GM21526 (cell line): ENCODE measurements around the gene NT5C3A.
"Not testable (repeated sequence)": the region's sequence is repeated elsewhere in the genome, so short reads cannot be mapped to it uniquely, and the experiment has no call there.

Source experiments
- ATAC-seq: cut with Tn5 transposase; IDR thresholded peaks from one replicate; pipeline ENCODE4 v1.9.1; 2021; ENCODE audit warnings: moderate library complexity; ENCODE audit not compliant: unreplicated experiment, low FRiP score

Gene NT5C3A

GRCh38 chr7:33043501-33044400 is 18.8 kb downstream of the NT5C3A start:
- no peak for ATAC-seq

- no peak for ATAC-seq
These were observed 20.7 kb downstream of the NT5C3A start for GRCh38 chr7:33041631-33042428.

- ATAC-seq: peak; percentile 94
These were observed 21.6 kb downstream of the NT5C3A start for GRCh38 chr7:33040803-33041516.

GRCh38 chr7:33039903-33040292 is 22.7 kb downstream of the NT5C3A start:
- no peak for ATAC-seq

GRCh38 chr7:33039257-33039902 is 23.2 kb downstream of the NT5C3A start:
- ATAC-seq: no peak

GRCh38 chr7:33038639-33039038 is 23.9 kb downstream of the NT5C3A start:
- no peak for ATAC-seq

GRCh38 chr7:33035776-33036175 is 26.8 kb downstream of the NT5C3A start:
- ATAC-seq: no peak

GRCh38 chr7:33024189-33024757 is 38.3 kb downstream of the NT5C3A start:
- ATAC-seq: no peak

- ATAC-seq: no peak
These were observed 50.2 kb downstream of the NT5C3A start for GRCh38 chr7:33012364-33012763.

- ATAC-seq: no peak
These were observed 52.8 kb downstream of the NT5C3A start for GRCh38 chr7:33009734-33010133.

- not testable (repeated sequence) for ATAC-seq
These were observed 56.9 kb downstream of the NT5C3A start for GRCh38 chr7:33005690-33006089.

GRCh38 chr7:33005193-33005592 is 57.4 kb downstream of the NT5C3A start:
- ATAC-seq: not testable (repeated sequence)

GRCh38 chr7:33004104-33004616 is 58.4 kb downstream of the NT5C3A start:
- ATAC-seq: not testable (repeated sequence)

- ATAC-seq: not testable (repeated sequence)
These were observed 59.5 kb downstream of the NT5C3A start for GRCh38 chr7:33003111-33003510.

GRCh38 chr7:32999380-32999779 is 63.2 kb downstream of the NT5C3A start:
- ATAC-seq: not testable (repeated sequence)

GRCh38 chr7:32998361-32999171 is 64.0 kb downstream of the NT5C3A start:
- ATAC-seq: peak; percentile 53

GRCh38 chr7:32997956-32998355 is 64.6 kb downstream of the NT5C3A start:
- not testable (repeated sequence) for ATAC-seq

GRCh38 chr7:32992750-32993149 is 69.8 kb downstream of the NT5C3A start:
- ATAC-seq: not testable (repeated sequence)
